ENCODE measurements around the gene IFNLR1.

DNA sequence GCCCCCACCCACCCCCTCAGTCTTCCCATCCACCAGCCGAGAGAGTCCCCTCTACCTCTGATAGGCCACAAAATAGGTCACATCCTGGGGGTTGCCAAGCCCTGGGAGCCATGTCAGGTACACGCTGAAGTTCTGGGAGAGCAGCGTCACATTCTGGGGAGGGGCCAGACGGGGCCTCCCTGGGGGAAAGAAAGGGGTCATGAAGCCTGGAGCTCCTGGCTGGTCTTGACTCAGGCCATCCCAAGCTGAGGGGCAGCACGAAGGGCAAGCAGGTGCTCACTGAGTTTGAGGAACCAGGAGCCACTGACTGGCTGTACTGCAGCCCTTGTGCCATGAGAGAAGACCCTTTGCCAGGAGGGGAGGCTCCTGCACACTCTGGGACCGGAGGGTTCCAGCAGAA lies 6.4 kb downstream of the IFNLR1 start:
- no peak for TF ChIP-seq CTCF (conservative IDR thresholded peaks at IDR 0.05; ENCODE audit: low read length)
- no peak for TF ChIP-seq EZH2phosphoT487 (IDR thresholded peaks at IDR 0.05; ENCODE audit: borderline replicate concordance, low read depth, low read length)

All from OCI-LY7 (cell line).